K562 (cell line): ENCODE measurements around the gene C2orf92. TPM values are rescaled to one million over a fixed set of nuclear protein-coding genes. Genes with fewer than 3 reads are reported as not detected.

ENCODE experiments used
- ATF1 ChIP-seq, 2 experiments: fragments of 450-650 bp in 1 of 2; IDR thresholded peaks; 2 replicates each; pipeline ENCODE4 v1.6.1; 2016; ENCODE audit warnings: missing compliant biosample characterization in 1 of 2, missing genetic modification characterization in 1 of 2
- E2F6 ChIP-seq, 2 experiments: IDR thresholded peaks; 2 replicates each; pipeline ENCODE4 v1.6.1; 2011; ENCODE audit warnings: borderline replicate concordance in 1 of 2, control low read depth in 1 of 2, low read depth in 1 of 2, low read length in 1 of 2, mild to moderate bottlenecking in 1 of 2, mixed read lengths in 1 of 2, moderate library complexity in 1 of 2; ENCODE audit not compliant: insufficient read depth in 1 of 2, insufficient read length in 1 of 2, poor library complexity in 1 of 2, severe bottlenecking in 1 of 2; ENCODE audit errors: extremely low read depth in 1 of 2
- EGR1 ChIP-seq: fragments of 450-650 bp; conservative IDR thresholded peaks from 2 replicates; pipeline ENCODE4 v1.6.1; 2017; ENCODE audit warnings: mild to moderate bottlenecking
- EP300 ChIP-seq: IDR thresholded peaks from 2 replicates; pipeline ENCODE4 v1.6.1; 2012; ENCODE audit warnings: low read length, improper control_type of control experiment
- GABPB1 ChIP-seq: sonication (generic); formaldehyde crosslinking; IDR thresholded peaks from 2 replicates; pipeline ENCODE4 v1.8.0; 2022; ENCODE audit warnings: mild to moderate bottlenecking, missing genetic modification reagents
- GTF2F1 ChIP-seq: IDR thresholded peaks from 2 replicates; pipeline ENCODE4 v1.6.1; 2011; ENCODE audit warnings: low read depth, low read length, improper control_type of control experiment
- HBP1 ChIP-seq: fragments of 450-650 bp; formaldehyde crosslinking; IDR thresholded peaks from 2 replicates; pipeline ENCODE4 v1.4.0; 2022; ENCODE audit warnings: missing genetic modification characterization
- HMGN3 ChIP-seq: IDR thresholded peaks from 2 replicates; pipeline ENCODE4 v1.6.1; 2011; ENCODE audit warnings: borderline replicate concordance, low read depth, mild to moderate bottlenecking, mixed read lengths, low read length; ENCODE audit not compliant: insufficient read length; ENCODE audit errors: extremely low read depth
- MLLT1 ChIP-seq, 2 experiments: fragments of 450-650 bp; IDR thresholded peaks; 2 replicates each; pipeline ENCODE4 v1.6.1; 2016
- POLR2AphosphoS2 ChIP-seq: IDR thresholded peaks from 2 replicates; pipeline ENCODE4 v1.6.1; 2012; ENCODE audit warnings: low read length, improper control_type of control experiment
- POLR2AphosphoS5 ChIP-seq: IDR thresholded peaks from 2 replicates; pipeline ENCODE4 v1.6.1; 2011; ENCODE audit warnings: mild to moderate bottlenecking, low read depth, low read length, moderate library complexity; ENCODE audit not compliant: control insufficient read depth, insufficient read depth
- SMAD1 ChIP-seq: fragments of 150-350 bp; IDR thresholded peaks from 2 replicates; pipeline ENCODE4 v1.6.1; 2014; ENCODE audit warnings: low read length, low read depth; ENCODE audit not compliant: partially characterized antibody
- SMARCE1 ChIP-seq: fragments of 450-650 bp; IDR thresholded peaks from 2 replicates; pipeline ENCODE4 v1.7.1; 2016; ENCODE audit warnings: mild to moderate bottlenecking
- SP1 ChIP-seq: sonication (generic); formaldehyde crosslinking; IDR thresholded peaks from 2 replicates; pipeline ENCODE4 v1.8.1; 2022; ENCODE audit warnings: mild to moderate bottlenecking, missing genetic modification reagents
- SRF ChIP-seq, 2 experiments: fragments of 250-450, 450-650 bp in 1 of 2; sonication (Bioruptor Pico) in 1 of 2; sonication (generic) in 1 of 2; formaldehyde crosslinking; IDR thresholded peaks; 2 replicates each; pipeline versions ENCODE4 v1.5.0 to v1.5.1; 2020 to 2022; ENCODE audit warnings: mild to moderate bottlenecking in 1 of 2, missing genetic modification reagents in 1 of 2
- SUPT5H ChIP-seq: fragments of 450-650 bp; IDR thresholded peaks from 2 replicates; pipeline ENCODE4 v1.6.1; 2016
- TBP ChIP-seq: optimal IDR thresholded peaks from 2 replicates; pipeline ENCODE3; 2011; ENCODE audit warnings: low read depth, low read length, improper control_type of control experiment
- ZBTB33 ChIP-seq: sonication (generic); formaldehyde crosslinking; IDR thresholded peaks from 2 replicates; pipeline ENCODE4 v1.8.1; 2023; ENCODE audit warnings: mild to moderate bottlenecking, missing genetic modification reagents
- ZKSCAN8 ChIP-seq: fragments of 200-800 bp; sonication (Bioruptor generic); IDR thresholded peaks from 2 replicates; pipeline ENCODE4 v1.6.1; 2016; ENCODE audit warnings: missing genetic modification characterization, missing compliant biosample characterization
- ZNF146 ChIP-seq: IDR thresholded peaks from one replicate; pipeline ENCODE4 v1.6.1; 2018; ENCODE audit warnings: missing compliant biosample characterization; ENCODE audit not compliant: unreplicated experiment
- ZNF766 ChIP-seq: fragments of 200-800 bp; sonication (Bioruptor generic); conservative IDR thresholded peaks from 2 replicates; pipeline ENCODE4 v1.6.1; 2016; ENCODE audit warnings: missing genetic modification characterization, missing compliant biosample characterization
- polyA plus RNA-seq, 8 experiments: library from polyadenylated mRNA; depleted of rRNA in 4 of 8; stranded (reverse) in 5 of 8; unstranded in 3 of 8; fragments of >200 nt; fragmentation: Nextera tagmentation in 2 of 8; fragmentation: Illumina TruSeq in 1 of 8; extraction: Ambion mirVana in 2 of 8; extraction: Trizol in 1 of 8; gene quantifications; 2 replicates each; pipeline versions ENCODE4 v1.2.1 to v1.2.3, GENCODE V29; 2011 to 2014; ENCODE audit warnings: inconsistent platforms in 1 of 8, missing spikeins in 1 of 8
- total RNA-seq, 7 experiments: library from RNA; depleted of rRNA in 6 of 7; stranded (reverse); fragments of >200 nt in 6 of 7; fragmentation: Illumina TruSeq in 2 of 7; extraction: Trizol in 2 of 7; gene quantifications; 2 replicates each; pipeline versions ENCODE4 v1.2.1 to v1.2.3, GENCODE V29; 2011 to 2021; ENCODE audit warnings: low replicate concordance in 1 of 7

Gene C2orf92
- total and polyA plus RNA-seq, 9 of the 15 experiments (the other 6 are each of a cell fraction or from before 2014, with no cell fraction given), result 0.65 to 6.8 (median 3.6) TPM

GRCh38 chr2:97645695-97646629, 23.6 kb upstream of the C2orf92 start, which contains the start of gene COX5B (continued):
- TF ChIP-seq E2F6 (IDR thresholded peaks at IDR 0.05; ENCODE audit: borderline replicate concordance in 1 of 2, extremely low read depth in 1 of 2, insufficient read depth in 1 of 2, insufficient read length in 1 of 2, low read depth in 1 of 2, low read length in 1 of 2, poor library complexity in 1 of 2, severe bottlenecking in 1 of 2), result peak in 1 of 2 experiments; percentile 68
- peak; percentile 84 for TF ChIP-seq SP1 (CRISPR knock-in tag)
- no peak for TF ChIP-seq HBP1 (CRISPR knock-in tag)
- TF ChIP-seq GABPB1 (CRISPR knock-in tag), result peak; percentile 88
- peak; percentile 92 for TF ChIP-seq TBP
- TF ChIP-seq ZNF766, result peak; percentile 3; the same call in 1 of the 2 replicates
- peak in 1 of 2 experiments; percentile 61; a peak in 1 of 4 replicates for TF ChIP-seq MLLT1 (IDR thresholded peaks at IDR 0.05)
- TF ChIP-seq SMARCE1, result no peak
- 0 out of 2 replicates have a peak, but pooled peaks have one; percentile 13 for TF ChIP-seq EP300
- peak; percentile 96 for TF ChIP-seq SUPT5H
- no peak for TF ChIP-seq ZKSCAN8
- peak; percentile 87 for TF ChIP-seq GTF2F1
- TF ChIP-seq ZNF146 (CRISPR knock-in tag), result peak; percentile 8
- TF ChIP-seq HMGN3, result peak; percentile 84
- TF ChIP-seq SRF (CRISPR knock-in tag; IDR thresholded peaks at IDR 0.05), result peak in 1 of 2 experiments; percentile 70; a peak in 1 of 4 replicates
- TF ChIP-seq SMAD1, result peak; percentile 61
- TF ChIP-seq EGR1, result peak; percentile 99
- no peak for TF ChIP-seq ATF1 (CRISPR knock-in tag; IDR thresholded peaks at IDR 0.05)
- peak; percentile 48; the same call in 1 of the 2 replicates for TF ChIP-seq ATF1 (tag; IDR thresholded peaks at IDR 0.05)
- peak; percentile 92 for TF ChIP-seq POLR2AphosphoS5
- no peak for TF ChIP-seq ZBTB33 (CRISPR knock-in tag)
- peak; percentile 83; the same call in 1 of the 2 replicates for TF ChIP-seq POLR2AphosphoS2
